CD4-positive, alpha-beta T cell treated with Interleukin-1 beta for 1 hour (primary cell): ENCODE measurements around the gene ZNF692.

Experiments used
- DNase-seq, 2 donors: peaks; one replicate each; pipeline ENCODE4 v3.0.0-alpha.2; 2020 to 2022

ZNF692 gene

GRCh38 chr1:248824301-248824700, 34.6 kb downstream of the ZNF692 start:
- no peak for DNase-seq

DNA sequence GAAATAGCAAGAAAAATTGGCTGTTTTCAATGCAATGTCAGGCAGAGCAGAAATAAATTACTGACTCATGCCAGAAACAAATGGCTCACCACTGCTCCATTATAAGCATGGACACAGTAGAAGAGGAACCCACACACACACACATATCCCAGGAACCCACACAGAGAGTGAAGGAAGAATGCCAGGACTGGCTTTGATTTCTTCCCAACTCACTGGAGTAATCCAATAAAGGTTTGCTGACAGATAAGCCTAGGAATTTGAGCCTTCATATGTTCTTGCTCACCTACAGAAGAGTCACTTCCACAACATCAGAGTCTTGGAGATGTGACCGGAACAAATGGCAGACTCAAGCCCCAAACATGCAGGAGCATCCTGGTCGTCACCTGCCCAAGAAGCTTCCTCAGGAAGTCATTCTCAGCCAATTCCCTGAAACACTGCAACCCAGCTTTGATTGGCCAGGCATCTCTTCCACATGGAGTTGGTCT, 35.3 kb downstream of the ZNF692 start:
- no peak for DNase-seq

DNA sequence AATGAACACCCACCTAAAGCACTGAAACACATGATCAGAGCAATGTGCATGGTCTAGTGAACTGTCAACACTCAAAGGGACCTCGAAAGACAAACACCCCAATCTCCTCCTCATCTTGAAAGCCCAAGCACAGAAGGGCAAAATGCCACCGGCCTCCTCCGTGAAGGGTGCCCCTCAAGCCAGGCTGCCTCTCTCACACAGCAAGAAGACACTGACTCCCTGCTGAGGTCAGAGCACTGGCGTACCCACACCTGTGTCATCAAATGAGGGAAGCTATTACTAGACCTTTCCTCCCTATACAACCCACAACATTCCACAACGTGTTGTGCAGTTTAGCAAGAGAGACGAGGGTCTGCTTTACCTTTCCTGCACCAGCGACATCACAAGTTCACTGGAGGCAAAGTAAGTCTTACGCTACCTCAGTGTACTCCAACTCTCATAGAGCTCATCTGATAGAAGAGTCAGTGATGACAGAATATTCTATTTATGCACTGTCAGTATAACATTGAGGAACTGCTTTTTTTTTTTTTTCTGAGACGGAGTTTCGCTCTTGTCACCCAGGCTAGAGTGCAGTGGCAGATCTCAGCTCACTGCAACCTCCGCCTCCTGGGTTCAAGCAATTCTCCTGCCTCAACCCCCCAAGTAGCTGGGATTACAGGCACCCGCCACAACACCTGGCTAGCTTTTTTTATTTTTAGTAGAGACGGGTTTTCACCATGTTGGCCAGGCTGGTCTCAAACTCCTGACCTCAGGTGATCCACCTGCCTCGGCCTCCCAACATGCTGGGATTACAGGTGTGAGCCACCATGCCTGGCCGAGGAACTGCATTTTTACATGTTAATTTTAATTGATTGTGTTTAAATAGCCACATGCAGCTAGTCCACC, 36.5 kb downstream of the ZNF692 start:
- DNase-seq = no peak

- no peak for DNase-seq
Measured at GRCh38 chr1:248821641-248822040, 37.2 kb downstream of the ZNF692 start.

DNA sequence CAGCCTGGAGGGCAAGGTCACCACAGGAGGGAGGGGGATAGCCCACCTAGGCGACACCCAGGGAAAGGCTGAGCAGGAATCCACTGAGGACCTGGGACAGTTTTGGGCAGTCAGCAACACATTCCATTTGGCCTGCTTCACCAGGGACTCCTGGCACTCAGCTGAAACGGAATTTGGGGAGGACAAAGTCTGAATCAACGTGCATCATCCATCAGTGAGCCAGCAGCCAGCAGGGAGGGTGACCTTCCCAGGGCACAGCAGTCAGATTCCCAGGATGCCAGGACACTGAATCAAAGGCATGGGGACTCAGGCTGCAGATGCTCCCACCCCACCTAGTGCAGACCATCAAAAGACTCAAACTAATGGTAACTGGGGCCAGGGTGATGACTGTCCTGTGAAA, 37.8 kb downstream of the ZNF692 start:
- DNase-seq = no peak

GRCh38 chr1:248820041-248820585, 38.8 kb downstream of the ZNF692 start:
- no peak for DNase-seq

- DNase-seq = no peak
Measured at GRCh38 chr1:248818505-248819374, 40.1 kb downstream of the ZNF692 start.

GRCh38 chr1:248817065-248817464, 41.8 kb downstream of the ZNF692 start:
- peak in 1 of 2 donors; percentile 42 for DNase-seq

DNA sequence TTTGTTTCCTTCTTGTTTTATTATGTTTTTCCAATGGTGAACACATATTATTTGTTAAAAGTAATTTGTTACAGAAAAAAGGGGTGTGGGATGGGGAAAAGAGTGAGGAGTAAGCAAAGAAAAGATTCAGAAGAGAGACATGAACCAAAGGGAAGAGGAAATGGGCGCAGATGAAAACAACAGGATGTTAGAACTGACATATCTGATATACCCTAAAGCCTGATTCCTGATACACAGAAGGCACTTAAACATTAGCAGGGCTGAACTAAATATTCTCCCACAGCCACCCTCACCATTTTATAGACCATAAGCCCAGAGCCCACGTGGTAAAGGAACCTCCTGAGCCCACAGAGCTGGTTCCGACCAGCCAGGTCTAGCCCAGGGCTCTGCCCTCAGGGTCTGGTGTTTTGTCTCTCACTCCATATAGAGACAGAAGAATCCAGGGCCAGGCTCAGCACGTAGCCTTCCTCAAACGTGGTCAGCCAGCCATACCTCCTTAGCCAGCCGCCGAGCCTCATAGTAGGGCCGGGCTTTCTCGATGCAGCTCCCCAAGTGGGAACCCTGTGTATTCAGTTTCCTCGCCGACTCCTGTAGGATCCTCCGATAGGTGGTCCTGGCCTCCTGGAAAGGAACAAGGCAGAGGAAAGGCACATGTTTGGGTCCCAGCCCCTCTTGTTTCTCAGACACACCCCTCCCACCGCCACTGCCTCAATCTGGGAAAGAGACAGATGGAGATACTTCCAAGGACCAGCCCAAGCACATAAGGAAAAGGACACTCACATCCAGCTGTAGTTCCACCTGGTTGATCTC, 42.6 kb downstream of the ZNF692 start:
- DNase-seq = no peak

DNA sequence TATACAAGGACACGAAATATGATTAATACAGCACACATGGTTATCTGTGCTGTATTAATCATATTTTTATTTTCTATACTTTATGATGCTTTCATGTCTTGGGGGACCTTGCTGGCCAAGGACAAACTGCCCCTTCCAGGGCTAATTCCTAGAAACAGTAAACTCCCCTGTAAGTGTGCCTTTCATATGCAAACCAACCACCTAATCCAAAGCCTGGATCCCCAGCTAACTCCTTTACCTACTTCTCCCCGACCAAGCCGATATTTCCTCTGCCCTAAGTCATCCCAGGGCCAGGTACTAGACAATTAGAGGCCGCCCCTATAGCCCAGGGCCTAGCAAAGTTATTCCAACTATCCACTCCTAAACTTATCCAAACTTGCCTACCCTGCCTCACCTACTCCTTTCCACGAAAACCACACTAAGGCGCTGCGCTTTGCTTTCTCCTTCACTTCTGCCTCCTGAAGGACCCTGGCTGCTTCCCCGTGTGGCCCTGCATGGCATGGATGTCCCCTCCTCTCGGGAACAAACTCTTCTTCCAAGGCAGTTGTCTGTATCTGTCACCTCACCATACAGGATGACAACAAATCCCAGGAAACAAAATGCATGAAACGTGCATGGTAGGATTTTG, 43.4 kb downstream of the ZNF692 start:
- no peak for DNase-seq

DNA sequence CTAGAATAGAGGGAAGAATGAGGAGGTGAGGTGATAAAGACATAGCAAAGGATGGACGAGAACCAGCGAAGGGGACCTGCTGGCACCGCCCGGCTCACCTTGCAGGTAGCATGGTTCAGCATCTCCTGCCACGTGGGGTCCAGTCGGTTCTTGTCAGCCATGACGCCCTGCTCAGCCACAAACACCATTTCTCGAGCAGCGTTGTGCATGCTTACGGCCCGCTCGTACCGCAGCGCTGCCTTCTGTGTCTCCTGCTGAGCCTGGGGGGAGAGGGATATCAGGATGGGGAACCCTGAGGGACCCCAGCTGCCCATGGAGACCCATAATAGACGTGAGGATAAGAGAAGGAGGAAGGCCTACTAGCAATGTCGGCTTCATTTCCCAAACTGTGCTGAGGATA, 44.5 kb downstream of the ZNF692 start:
- no peak for DNase-seq

GRCh38 chr1:248813546-248813945, 45.3 kb downstream of the ZNF692 start:
- DNase-seq = no peak

DNA sequence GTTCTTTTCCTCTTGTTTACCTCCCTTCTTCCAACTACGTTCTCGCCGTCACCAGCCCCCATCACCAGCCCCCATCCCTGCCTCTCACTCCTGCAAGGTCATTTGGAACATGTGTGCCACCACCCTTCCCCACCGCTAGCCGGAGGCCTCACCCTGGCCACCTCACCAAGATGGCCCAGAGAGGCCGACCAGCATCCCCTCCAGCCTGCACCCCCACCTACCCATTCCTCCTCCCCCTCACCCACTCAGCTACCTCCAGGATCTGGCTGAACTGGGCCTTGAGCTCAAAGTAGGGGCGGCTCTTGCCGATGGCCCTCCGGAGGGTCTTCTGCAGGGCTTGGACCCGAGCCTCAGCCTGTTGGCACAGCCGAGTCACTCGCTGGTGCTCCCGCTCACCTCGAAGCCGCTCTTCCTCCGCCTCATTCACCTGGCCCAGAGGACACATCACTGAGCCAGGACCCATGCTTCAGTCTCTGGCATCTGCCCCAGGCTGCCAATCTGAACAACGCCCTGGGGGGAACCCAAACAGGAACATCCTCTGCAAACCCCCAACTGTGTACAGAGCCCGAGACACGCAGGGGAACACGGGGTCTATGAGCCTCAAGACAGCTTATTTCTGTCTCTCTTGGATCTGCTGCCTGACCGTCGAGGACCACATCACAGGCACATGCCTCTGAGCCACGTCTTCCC, 46.0 kb downstream of the ZNF692 start:
- no peak for DNase-seq

- no peak for DNase-seq
Measured at GRCh38 chr1:248811514-248812490, 47.1 kb downstream of the ZNF692 start.

DNA sequence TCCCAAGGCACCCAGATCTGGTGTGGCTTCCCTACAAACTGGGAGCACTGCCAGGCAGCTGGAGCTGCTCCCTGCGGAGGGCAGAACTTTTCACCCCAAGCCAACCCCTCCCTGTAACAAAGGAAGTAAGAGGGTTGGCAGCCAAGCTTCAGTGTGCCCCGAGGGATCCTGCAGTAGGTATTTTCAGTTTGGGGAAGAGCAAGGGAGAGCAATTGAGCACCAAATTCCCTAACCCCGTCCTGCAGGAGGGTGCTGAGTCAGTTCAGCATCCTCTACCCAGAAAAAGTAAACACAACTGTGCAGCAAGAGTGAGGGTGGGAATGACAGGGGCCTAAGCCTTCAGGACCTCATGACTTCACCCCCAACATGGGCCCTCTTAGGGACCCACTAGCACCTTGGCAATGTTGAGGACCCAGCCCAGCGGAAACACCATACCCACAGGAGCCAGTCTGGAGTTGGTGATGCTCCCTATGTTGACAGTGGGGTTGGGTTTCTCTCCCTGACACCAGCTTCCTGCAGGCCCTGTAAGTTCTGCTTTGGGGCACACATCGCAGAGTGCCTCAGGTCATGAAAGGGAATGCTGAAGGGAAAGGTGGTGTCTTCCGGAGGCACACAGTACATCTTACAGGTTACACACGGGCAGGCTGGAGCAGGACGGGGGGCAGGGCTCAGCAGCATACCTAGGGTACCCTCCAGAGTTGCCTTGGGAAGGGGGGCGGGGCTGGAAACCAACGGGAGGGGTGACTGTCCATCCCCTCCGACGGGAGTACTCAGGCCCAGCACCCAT, 48.0 kb downstream of the ZNF692 start:
- no peak for DNase-seq

DNA sequence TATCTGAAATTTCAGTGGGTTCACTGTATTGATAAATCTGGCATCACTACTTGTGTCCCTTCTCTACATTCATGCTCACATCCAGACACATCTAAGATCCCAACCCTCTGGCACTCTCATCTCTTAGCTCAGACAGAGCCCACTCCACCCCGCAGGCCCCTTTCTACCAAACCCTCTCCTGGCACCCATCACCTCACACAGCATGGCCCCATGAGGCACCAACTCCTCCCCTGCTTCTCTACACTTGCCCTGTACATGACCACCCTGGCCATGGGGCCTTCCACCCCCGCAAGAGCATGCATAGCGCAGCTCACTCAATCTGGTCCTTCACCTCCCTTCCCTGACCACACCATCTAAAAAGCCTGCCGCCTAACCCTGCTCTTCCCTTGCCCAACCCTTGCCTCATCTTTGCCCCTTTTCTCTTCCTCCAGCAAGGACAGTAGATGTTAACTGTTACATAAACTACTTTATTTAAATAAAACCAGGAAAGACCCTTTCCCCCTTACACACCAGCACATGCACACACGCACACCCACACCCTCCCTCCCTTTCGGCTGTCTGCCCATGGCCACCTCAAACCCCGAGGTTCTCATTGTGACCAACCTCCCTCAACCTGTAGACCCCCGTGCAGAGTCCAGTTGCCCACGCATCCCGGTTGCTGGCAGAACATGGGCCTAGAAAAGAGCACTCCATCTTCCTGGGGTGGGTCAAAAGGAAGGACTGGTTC, 48.7 kb downstream of the ZNF692 start:
- no peak for DNase-seq

DNA sequence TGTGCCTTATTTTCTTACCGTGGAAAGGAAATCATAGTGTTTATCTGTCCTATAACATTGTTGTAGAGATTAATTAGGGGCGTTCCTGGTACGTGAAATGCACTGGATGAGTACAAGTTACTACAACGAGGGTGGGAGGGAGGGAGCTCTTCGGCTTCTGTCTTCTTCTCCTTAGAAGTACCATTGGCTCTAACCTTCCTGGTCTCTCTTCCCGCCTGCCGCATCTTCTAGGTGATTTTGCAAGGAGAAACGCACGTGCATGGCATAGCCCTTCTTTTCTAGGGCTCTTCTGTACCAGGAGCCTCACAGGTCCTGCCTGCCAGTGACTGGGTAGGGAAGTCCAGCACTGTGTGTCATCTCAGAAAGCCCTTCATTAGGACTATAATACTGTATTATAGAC, 50.0 kb downstream of the ZNF692 start:
- no peak for DNase-seq

GRCh38 chr1:248807067-248807737, 51.7 kb downstream of the ZNF692 start:
- DNase-seq = peak; percentile 56 to 63
